Measurements from ENCODE around the gene MTG2.

DNA sequence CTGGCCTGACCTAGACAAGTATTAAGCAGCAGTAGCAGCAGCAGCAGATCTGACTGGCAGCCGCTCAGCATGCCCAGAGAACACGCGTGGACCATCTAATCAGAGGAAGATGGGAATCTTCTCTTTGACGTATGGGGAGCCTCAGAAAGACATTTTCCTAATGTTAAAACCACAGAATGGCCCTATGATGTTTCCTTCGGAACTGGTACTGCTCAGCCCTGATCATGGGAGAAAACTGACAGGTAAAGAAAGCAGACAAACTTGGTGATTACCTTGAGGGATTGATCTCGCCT, 45.8 kb upstream of the MTG2 start:
- TF ChIP-seq ZNF670 (CRISPR knock-in tag; IDR thresholded peaks at IDR 0.05; ENCODE audit: borderline replicate concordance) (no peak), NR2F1 (CRISPR knock-in tag; IDR thresholded peaks at IDR 0.05) (no peak), SIN3A (IDR thresholded peaks at IDR 0.05; ENCODE audit: borderline replicate concordance, low read depth, low read length) (no peak), CBFB (CRISPR knock-in tag; IDR thresholded peaks at IDR 0.05) (no peak), ZFX (CRISPR knock-in tag; IDR thresholded peaks at IDR 0.05; ENCODE audit: low read depth) (no peak), ZNF746 (CRISPR knock-in tag; IDR thresholded peaks at IDR 0.05) (no peak), ZNF816 (CRISPR knock-in tag; IDR thresholded peaks at IDR 0.05; ENCODE audit: borderline replicate concordance) (no peak), ZFP1 (CRISPR knock-in tag; IDR thresholded peaks at IDR 0.05) (no peak), EZH2 (conservative IDR thresholded peaks at IDR 0.05; ENCODE audit: low read depth, low read length) (no peak), TBL1XR1 (IDR thresholded peaks at IDR 0.05; ENCODE audit: borderline replicate concordance, low read length, partially characterized antibody) (no peak)
- TF ChIP-seq, protein P1, sequence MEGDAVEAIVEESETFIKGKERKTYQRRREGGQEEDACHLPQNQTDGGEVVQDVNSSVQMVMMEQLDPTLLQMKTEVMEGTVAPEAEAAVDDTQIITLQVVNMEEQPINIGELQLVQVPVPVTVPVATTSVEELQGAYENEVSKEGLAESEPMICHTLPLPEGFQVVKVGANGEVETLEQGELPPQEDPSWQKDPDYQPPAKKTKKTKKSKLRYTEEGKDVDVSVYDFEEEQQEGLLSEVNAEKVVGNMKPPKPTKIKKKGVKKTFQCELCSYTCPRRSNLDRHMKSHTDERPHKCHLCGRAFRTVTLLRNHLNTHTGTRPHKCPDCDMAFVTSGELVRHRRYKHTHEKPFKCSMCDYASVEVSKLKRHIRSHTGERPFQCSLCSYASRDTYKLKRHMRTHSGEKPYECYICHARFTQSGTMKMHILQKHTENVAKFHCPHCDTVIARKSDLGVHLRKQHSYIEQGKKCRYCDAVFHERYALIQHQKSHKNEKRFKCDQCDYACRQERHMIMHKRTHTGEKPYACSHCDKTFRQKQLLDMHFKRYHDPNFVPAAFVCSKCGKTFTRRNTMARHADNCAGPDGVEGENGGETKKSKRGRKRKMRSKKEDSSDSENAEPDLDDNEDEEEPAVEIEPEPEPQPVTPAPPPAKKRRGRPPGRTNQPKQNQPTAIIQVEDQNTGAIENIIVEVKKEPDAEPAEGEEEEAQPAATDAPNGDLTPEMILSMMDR (CRISPR knock-in tag; IDR thresholded peaks at IDR 0.05) = no peak
- TF ChIP-seq, protein P2, sequence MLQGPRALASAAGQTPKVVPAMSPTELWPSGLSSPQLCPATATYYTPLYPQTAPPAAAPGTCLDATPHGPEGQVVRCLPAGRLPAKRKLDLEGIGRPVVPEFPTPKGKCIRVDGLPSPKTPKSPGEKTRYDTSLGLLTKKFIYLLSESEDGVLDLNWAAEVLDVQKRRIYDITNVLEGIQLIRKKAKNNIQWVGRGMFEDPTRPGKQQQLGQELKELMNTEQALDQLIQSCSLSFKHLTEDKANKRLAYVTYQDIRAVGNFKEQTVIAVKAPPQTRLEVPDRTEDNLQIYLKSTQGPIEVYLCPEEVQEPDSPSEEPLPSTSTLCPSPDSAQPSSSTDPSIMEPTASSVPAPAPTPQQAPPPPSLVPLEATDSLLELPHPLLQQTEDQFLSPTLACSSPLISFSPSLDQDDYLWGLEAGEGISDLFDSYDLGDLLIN (CRISPR knock-in tag; IDR thresholded peaks at IDR 0.05; ENCODE audit: borderline replicate concordance) = no peak

Data from HepG2 (cell line).